Kasumi-1 (cell line): ENCODE measurements around the gene MRPL46.

ENCODE experiments used
- DNase-seq, 2 experiments: peaks; one replicate each; lab custom pipeline; 2025; lab: John Stamatoyannopoulos, UW

MRPL46 gene

GRCh38 chr15:88467073-88467934 lies at the start of gene MRPL46, which contains the start of gene MRPS11:
Gene MRPL46 (minus strand): TSS chr15:88467388. CDS start chr15:88467377, 11 bp downstream.
Gene MRPS11 (plus strand): TSS chr15:88467708. CDS start chr15:88467718, 10 bp downstream.
- peak; percentile 94 for DNase-seq

- no peak for DNase-seq
Measured at GRCh38 chr15:88513195-88513594, 46.0 kb upstream of the MRPL46 start.

- no peak for DNase-seq
Measured at GRCh38 chr15:88512601-88513000, 45.4 kb upstream of the MRPL46 start.

- DNase-seq, result no peak
Measured at GRCh38 chr15:88512078-88512477, 44.9 kb upstream of the MRPL46 start.

- DNase-seq, result no peak
Measured at GRCh38 chr15:88511161-88511560, 44.0 kb upstream of the MRPL46 start.

- DNase-seq, result no peak
Measured at GRCh38 chr15:88509964-88510363, 42.8 kb upstream of the MRPL46 start.

GRCh38 chr15:88509321-88509720 lies 42.1 kb upstream of the MRPL46 start:
- DNase-seq, result no peak

GRCh38 chr15:88506628-88507027 lies 39.4 kb upstream of the MRPL46 start:
- no peak for DNase-seq

GRCh38 chr15:88505721-88506120 lies 38.5 kb upstream of the MRPL46 start:
- DNase-seq, result no peak

- no peak for DNase-seq
Measured at GRCh38 chr15:88504445-88504844, 37.3 kb upstream of the MRPL46 start.

GRCh38 chr15:88498996-88499395 lies 31.8 kb upstream of the MRPL46 start:
- no peak for DNase-seq

GRCh38 chr15:88497109-88497765 lies 30.0 kb upstream of the MRPL46 start:
- no peak for DNase-seq

GRCh38 chr15:88493844-88494243 lies 26.7 kb upstream of the MRPL46 start:
- no peak for DNase-seq

- no peak for DNase-seq
Measured at GRCh38 chr15:88491158-88491557, 24.0 kb upstream of the MRPL46 start.

- DNase-seq, result no peak
Measured at GRCh38 chr15:88490036-88490435, 22.8 kb upstream of the MRPL46 start.

- no peak for DNase-seq
Measured at GRCh38 chr15:88489321-88489720, 22.1 kb upstream of the MRPL46 start.

- no peak for DNase-seq
Measured at GRCh38 chr15:88487796-88488523, 20.8 kb upstream of the MRPL46 start.

- DNase-seq, result no peak
Measured at GRCh38 chr15:88487178-88487795, 20.1 kb upstream of the MRPL46 start.

GRCh38 chr15:88484682-88485331 lies 17.6 kb upstream of the MRPL46 start:
- DNase-seq, result no peak

- DNase-seq, result no peak
Measured at GRCh38 chr15:88482263-88482662, 15.1 kb upstream of the MRPL46 start.

GRCh38 chr15:88480981-88481380 lies 13.8 kb upstream of the MRPL46 start:
- no peak for DNase-seq

GRCh38 chr15:88479169-88479568 lies 12.0 kb upstream of the MRPL46 start:
- DNase-seq, result no peak
